Measurements from ENCODE around the gene RAPGEF4.

GRCh38 chr2:172928756-172929155, 193.1 kb downstream of the RAPGEF4 start:
- TF ChIP-seq, protein P1, sequence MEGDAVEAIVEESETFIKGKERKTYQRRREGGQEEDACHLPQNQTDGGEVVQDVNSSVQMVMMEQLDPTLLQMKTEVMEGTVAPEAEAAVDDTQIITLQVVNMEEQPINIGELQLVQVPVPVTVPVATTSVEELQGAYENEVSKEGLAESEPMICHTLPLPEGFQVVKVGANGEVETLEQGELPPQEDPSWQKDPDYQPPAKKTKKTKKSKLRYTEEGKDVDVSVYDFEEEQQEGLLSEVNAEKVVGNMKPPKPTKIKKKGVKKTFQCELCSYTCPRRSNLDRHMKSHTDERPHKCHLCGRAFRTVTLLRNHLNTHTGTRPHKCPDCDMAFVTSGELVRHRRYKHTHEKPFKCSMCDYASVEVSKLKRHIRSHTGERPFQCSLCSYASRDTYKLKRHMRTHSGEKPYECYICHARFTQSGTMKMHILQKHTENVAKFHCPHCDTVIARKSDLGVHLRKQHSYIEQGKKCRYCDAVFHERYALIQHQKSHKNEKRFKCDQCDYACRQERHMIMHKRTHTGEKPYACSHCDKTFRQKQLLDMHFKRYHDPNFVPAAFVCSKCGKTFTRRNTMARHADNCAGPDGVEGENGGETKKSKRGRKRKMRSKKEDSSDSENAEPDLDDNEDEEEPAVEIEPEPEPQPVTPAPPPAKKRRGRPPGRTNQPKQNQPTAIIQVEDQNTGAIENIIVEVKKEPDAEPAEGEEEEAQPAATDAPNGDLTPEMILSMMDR (IDR thresholded peaks at IDR 0.05): no peak
- TF ChIP-seq EZH2 (IDR thresholded peaks at IDR 0.05; ENCODE audit: borderline replicate concordance, insufficient read depth, low read depth, low read length, poor library complexity, severe bottlenecking): no peak

All from B cell (primary cell).